Liver (tissue), 9 donors: ENCODE results near the gene TBC1D22B. TPM values are rescaled to one million over a fixed set of nuclear protein-coding genes. Genes with fewer than 3 reads are reported as not detected.

Source experiments
- DNase-seq: peaks from one replicate; pipeline ENCODE4 v3.0.0-alpha.2; 2017; ENCODE audit warnings: low spot score
- H3K27ac ChIP-seq, 2 donors: one replicate each; pipeline ENCODE4 v1.7.0; 2013; ENCODE audit warnings: inconsistent platforms in 2 of 2, low read length in 2 of 2, control low read depth in 1 of 2, low read depth in 1 of 2, mild to moderate bottlenecking in 1 of 2
- H3K27me3 ChIP-seq, 4 donors: one replicate each; pipeline versions ENCODE4 v1.6.1 to v1.7.0; 2013; ENCODE audit warnings: low read length in 3 of 4, inconsistent platforms in 1 of 4, mild to moderate bottlenecking in 1 of 4, moderate library complexity in 1 of 4; ENCODE audit not compliant: control insufficient read depth in 4 of 4, insufficient read depth in 4 of 4
- H3K36me3 ChIP-seq, 4 donors: one replicate each; pipeline versions ENCODE4 v1.6.1 to v1.7.0; 2013; ENCODE audit warnings: low read length in 3 of 4, mild to moderate bottlenecking in 3 of 4, low read depth in 1 of 4, moderate library complexity in 1 of 4; ENCODE audit not compliant: control insufficient read depth in 4 of 4, insufficient read depth in 3 of 4
- H3K4me1 ChIP-seq, 4 donors: one replicate each; pipeline versions ENCODE4 v1.6.1 to v1.7.0; 2013; ENCODE audit warnings: low read length in 3 of 4, mild to moderate bottlenecking in 3 of 4, moderate library complexity in 1 of 4; ENCODE audit not compliant: control insufficient read depth in 4 of 4, insufficient read depth in 4 of 4
- H3K4me3 ChIP-seq, 3 donors: one replicate each; pipeline versions ENCODE4 v1.6.1 to v1.7.0; 2013; ENCODE audit warnings: low read length in 3 of 3, control low read depth in 1 of 3, low read depth in 1 of 3, mild to moderate bottlenecking in 1 of 3
- H3K9ac ChIP-seq, 2 donors: one replicate each; pipeline ENCODE4 v1.7.0; 2013; ENCODE audit warnings: low read length in 2 of 2, mild to moderate bottlenecking in 2 of 2, moderate library complexity in 2 of 2, control low read depth in 1 of 2, low read depth in 1 of 2
- H3K9me3 ChIP-seq, 4 donors: one replicate each; pipeline versions ENCODE4 v1.6.1 to v1.7.0; 2013; ENCODE audit warnings: low read length in 3 of 4; ENCODE audit not compliant: control insufficient read depth in 4 of 4
- EGR1 ChIP-seq, 2 donors: IDR thresholded peaks; 2 replicates each; pipeline ENCODE4 v1.6.1; 2016 to 2018; ENCODE audit warnings: antibody characterized with exemption in 2 of 2, low read depth in 2 of 2
- FOXA1 ChIP-seq: IDR thresholded peaks from 2 replicates; pipeline ENCODE4 v1.6.1; 2016; ENCODE audit warnings: antibody characterized with exemption
- FOXA2 ChIP-seq: IDR thresholded peaks from 2 replicates; pipeline ENCODE4 v1.6.1; 2016; ENCODE audit warnings: antibody characterized with exemption
- GABPA ChIP-seq, 2 donors: IDR thresholded peaks in 1 of 2; conservative IDR thresholded peaks in 1 of 2; 2 replicates each; pipeline ENCODE4 v1.6.1; 2016; ENCODE audit warnings: antibody characterized with exemption in 2 of 2, mild to moderate bottlenecking in 1 of 2, moderate library complexity in 1 of 2
- HNF4A ChIP-seq, 2 donors: conservative IDR thresholded peaks; 2 replicates each; pipeline ENCODE4 v1.6.1; 2016; ENCODE audit warnings: antibody characterized with exemption in 2 of 2, mild to moderate bottlenecking in 2 of 2
- HNF4G ChIP-seq: IDR thresholded peaks from 2 replicates; pipeline ENCODE4 v1.6.1; 2016; ENCODE audit warnings: antibody characterized with exemption
- JUND ChIP-seq, 2 donors: IDR thresholded peaks; 2 replicates each; pipeline ENCODE4 v1.6.1; 2016; ENCODE audit warnings: antibody characterized with exemption in 2 of 2
- NR2F2 ChIP-seq: IDR thresholded peaks from 2 replicates; pipeline ENCODE4 v1.6.1; 2016; ENCODE audit warnings: antibody characterized with exemption
- RAD21 ChIP-seq, 2 donors: IDR thresholded peaks; 2 replicates each; pipeline ENCODE4 v1.6.1; 2016; ENCODE audit warnings: antibody characterized with exemption in 2 of 2, mild to moderate bottlenecking in 2 of 2
- RXRA ChIP-seq, 2 donors: IDR thresholded peaks; 2 replicates each; pipeline ENCODE4 v1.6.1; 2017 to 2018; ENCODE audit warnings: antibody characterized with exemption in 2 of 2, mild to moderate bottlenecking in 1 of 2
- SP1 ChIP-seq: IDR thresholded peaks from 2 replicates; pipeline ENCODE4 v1.6.1; 2018; ENCODE audit warnings: antibody characterized with exemption, mild to moderate bottlenecking
- TAF1 ChIP-seq: conservative IDR thresholded peaks from 2 replicates; pipeline ENCODE4 v1.6.1; 2016; ENCODE audit warnings: antibody characterized with exemption, mild to moderate bottlenecking
- YY1 ChIP-seq: IDR thresholded peaks from 2 replicates; pipeline ENCODE4 v1.6.1; 2016; ENCODE audit warnings: antibody characterized with exemption, mild to moderate bottlenecking
- WGBS: extraction: QIAGEN DNeasy Blood & Tissue Kit; methylation state at CpG from one replicate; pipeline ENCODE4 v1.1.7; 2013; 5-methylcytosine and 5-hydroxymethylcytosine counted together
- polyA plus RNA-seq, 2 donors: library from polyadenylated mRNA; stranded (reverse) in 1 of 2; unstranded in 1 of 2; fragments of 200-250 nt in 1 of 2; fragments of >200 nt in 1 of 2; fragmentation: Nextera tagmentation in 1 of 2; extraction: Ambion mirVana in 1 of 2; gene quantifications; one replicate each; pipeline versions ENCODE4 v1.2.1 to v1.2.3, GENCODE V29; 2013 to 2015
- total RNA-seq, 2 donors: library from RNA; depleted of rRNA; stranded (reverse); fragments of >200 nt; gene quantifications; one replicate each; pipeline ENCODE4 v1.2.3, GENCODE V29; 2014
- TF ChIP-seq, protein P1 (sequence below): IDR thresholded peaks from 2 replicates; pipeline ENCODE4 v1.6.1; 2016; ENCODE audit warnings: antibody characterized with exemption, mild to moderate bottlenecking
- TF ChIP-seq, protein P2 (sequence below): IDR thresholded peaks from 2 replicates; pipeline ENCODE4 v1.6.1; 2016; ENCODE audit warnings: antibody characterized with exemption
- TF ChIP-seq, protein P3 (sequence below): IDR thresholded peaks from 2 replicates; pipeline ENCODE4 v1.6.1; 2016; ENCODE audit warnings: antibody characterized with exemption
- TF ChIP-seq, protein P4 (sequence below): IDR thresholded peaks from 2 replicates; pipeline ENCODE4 v1.6.1; 2016; ENCODE audit warnings: antibody characterized with exemption
- TF ChIP-seq, protein P5 (sequence below): fragments of 150-350 bp; IDR thresholded peaks from 2 replicates; pipeline ENCODE4 v1.5.1; 2017; ENCODE audit warnings: improper control_type of control experiment, low read depth, low read length; ENCODE audit not compliant: missing input control
- donor health status: healthy.
- donor health status: healthy.
- donor health status: healthy.
- donor health status: healthy.
- donor health status: healthy.

The TBC1D22B gene
- total and polyA plus RNA-seq, 4 donors = 1.4 to 10.7 (median 1.9) TPM

DNA sequence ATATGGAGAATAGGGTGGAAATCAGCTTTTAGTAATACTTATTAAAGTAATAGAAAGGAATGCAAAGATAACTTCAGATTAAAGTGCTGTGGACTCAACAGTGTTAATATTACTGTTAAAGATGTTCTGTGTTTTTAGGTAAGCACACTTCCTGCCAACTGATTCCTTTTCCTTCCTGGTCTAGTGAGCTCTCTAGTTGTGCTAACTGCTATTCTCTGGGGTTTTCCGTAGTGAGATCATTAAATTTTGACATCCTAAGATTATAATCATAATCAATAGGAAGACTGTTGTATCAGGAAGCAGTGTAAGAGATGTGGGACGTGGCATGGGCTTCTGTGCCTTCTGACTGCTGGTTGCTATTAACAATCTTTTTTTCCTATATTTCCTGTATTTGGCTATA lies 1.6 kb downstream of the TBC1D22B start (continued):
- TF ChIP-seq, protein P1, sequence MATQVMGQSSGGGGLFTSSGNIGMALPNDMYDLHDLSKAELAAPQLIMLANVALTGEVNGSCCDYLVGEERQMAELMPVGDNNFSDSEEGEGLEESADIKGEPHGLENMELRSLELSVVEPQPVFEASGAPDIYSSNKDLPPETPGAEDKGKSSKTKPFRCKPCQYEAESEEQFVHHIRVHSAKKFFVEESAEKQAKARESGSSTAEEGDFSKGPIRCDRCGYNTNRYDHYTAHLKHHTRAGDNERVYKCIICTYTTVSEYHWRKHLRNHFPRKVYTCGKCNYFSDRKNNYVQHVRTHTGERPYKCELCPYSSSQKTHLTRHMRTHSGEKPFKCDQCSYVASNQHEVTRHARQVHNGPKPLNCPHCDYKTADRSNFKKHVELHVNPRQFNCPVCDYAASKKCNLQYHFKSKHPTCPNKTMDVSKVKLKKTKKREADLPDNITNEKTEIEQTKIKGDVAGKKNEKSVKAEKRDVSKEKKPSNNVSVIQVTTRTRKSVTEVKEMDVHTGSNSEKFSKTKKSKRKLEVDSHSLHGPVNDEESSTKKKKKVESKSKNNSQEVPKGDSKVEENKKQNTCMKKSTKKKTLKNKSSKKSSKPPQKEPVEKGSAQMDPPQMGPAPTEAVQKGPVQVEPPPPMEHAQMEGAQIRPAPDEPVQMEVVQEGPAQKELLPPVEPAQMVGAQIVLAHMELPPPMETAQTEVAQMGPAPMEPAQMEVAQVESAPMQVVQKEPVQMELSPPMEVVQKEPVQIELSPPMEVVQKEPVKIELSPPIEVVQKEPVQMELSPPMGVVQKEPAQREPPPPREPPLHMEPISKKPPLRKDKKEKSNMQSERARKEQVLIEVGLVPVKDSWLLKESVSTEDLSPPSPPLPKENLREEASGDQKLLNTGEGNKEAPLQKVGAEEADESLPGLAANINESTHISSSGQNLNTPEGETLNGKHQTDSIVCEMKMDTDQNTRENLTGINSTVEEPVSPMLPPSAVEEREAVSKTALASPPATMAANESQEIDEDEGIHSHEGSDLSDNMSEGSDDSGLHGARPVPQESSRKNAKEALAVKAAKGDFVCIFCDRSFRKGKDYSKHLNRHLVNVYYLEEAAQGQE = no peak

DNA sequence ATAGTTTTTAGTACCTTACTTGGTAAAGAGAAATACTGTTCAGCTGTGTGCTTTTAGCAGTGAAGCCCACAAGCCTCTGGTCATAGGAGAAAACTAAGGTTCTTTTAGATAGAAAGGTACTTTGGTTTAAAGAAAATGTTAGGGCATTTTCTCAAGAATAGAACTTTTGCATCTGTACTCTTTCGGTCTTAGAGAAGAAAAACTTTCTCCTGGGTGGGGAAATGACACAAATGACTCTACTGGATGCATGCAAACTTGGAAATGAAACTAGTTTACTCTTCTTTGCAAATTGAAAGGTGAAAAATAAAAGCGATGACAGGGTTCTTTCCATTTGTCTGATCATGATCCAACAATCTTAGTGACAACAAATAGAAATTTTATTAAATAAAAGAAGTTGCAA lies 2.5 kb downstream of the TBC1D22B start:
- H3K27ac ChIP-seq = no peak overlapping the region
- peaks cover 0 to 21% (median 10%) of the 10 kb centered on the region in 4 donors for H3K4me1 ChIP-seq
- H3K9ac ChIP-seq = no peak overlapping the region
- H3K9me3 ChIP-seq = no peaks in the 10 kb centered on the region
- no peaks in the 10 kb centered on the region for H3K27me3 ChIP-seq
- no peaks in the 10 kb centered on the region for H3K36me3 ChIP-seq
- TF ChIP-seq RXRA (IDR thresholded peaks at IDR 0.05) = no peak
- TF ChIP-seq GABPA (IDR thresholded peaks at IDR 0.05 in 1 of 2, conservative IDR thresholded peaks at IDR 0.05 in 1 of 2) = no peak
- TF ChIP-seq HNF4G = no peak
- TF ChIP-seq NR2F2 = no peak
- TF ChIP-seq, protein P2, sequence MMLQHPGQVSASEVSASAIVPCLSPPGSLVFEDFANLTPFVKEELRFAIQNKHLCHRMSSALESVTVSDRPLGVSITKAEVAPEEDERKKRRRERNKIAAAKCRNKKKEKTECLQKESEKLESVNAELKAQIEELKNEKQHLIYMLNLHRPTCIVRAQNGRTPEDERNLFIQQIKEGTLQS = no peak
- TF ChIP-seq EGR1 (IDR thresholded peaks at IDR 0.05; ENCODE audit: low read depth in 2 of 2) = no peak
- TF ChIP-seq, protein P3, sequence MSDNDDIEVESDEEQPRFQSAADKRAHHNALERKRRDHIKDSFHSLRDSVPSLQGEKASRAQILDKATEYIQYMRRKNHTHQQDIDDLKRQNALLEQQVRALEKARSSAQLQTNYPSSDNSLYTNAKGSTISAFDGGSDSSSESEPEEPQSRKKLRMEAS = no peak
- DNase-seq = no peak
- no peak overlapping the region for H3K4me3 ChIP-seq
- WGBS = 79% methylated on average over 2 of the region's 2 CpGs

DNA sequence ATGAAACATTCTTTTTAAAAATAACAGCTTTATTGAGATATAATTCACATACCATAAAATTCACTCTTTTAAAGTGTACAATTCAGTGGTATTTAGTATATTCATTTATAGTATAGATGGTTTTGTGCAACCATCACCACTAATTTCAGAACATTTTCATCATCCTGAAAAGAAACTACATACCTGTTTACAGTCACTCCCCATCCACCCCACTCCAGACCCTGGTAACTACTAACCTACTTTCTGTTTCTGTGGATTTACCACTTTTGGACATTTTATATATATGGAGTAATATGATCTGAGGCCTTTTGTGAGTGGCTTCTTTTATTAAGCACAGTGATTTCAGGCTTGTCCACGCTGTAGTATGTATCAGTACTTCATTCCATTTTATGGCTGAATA lies 2.9 kb downstream of the TBC1D22B start:
- H3K4me1 ChIP-seq = peaks cover 0 to 21% (median 10%) of the 10 kb centered on the region in 4 donors

More for the DNA sequence above, 2.9 kb downstream of the TBC1D22B start:
- no peak for DNase-seq
- H3K9ac ChIP-seq = no peak overlapping the region
- H3K27ac ChIP-seq = no peak overlapping the region
- no peaks in the 10 kb centered on the region for H3K36me3 ChIP-seq
- no peaks in the 10 kb centered on the region for H3K9me3 ChIP-seq
- no peak overlapping the region for H3K4me3 ChIP-seq
- H3K27me3 ChIP-seq = no peaks in the 10 kb centered on the region
- 96% methylated on average over 1 of the region's 1 CpG for WGBS
- no peak for TF ChIP-seq FOXA2
- no peak for TF ChIP-seq NR2F2
- TF ChIP-seq, protein P2 = no peak
- no peak for TF ChIP-seq YY1
- TF ChIP-seq RXRA (IDR thresholded peaks at IDR 0.05) = no peak
- no peak for TF ChIP-seq HNF4G
- TF ChIP-seq, protein P4, sequence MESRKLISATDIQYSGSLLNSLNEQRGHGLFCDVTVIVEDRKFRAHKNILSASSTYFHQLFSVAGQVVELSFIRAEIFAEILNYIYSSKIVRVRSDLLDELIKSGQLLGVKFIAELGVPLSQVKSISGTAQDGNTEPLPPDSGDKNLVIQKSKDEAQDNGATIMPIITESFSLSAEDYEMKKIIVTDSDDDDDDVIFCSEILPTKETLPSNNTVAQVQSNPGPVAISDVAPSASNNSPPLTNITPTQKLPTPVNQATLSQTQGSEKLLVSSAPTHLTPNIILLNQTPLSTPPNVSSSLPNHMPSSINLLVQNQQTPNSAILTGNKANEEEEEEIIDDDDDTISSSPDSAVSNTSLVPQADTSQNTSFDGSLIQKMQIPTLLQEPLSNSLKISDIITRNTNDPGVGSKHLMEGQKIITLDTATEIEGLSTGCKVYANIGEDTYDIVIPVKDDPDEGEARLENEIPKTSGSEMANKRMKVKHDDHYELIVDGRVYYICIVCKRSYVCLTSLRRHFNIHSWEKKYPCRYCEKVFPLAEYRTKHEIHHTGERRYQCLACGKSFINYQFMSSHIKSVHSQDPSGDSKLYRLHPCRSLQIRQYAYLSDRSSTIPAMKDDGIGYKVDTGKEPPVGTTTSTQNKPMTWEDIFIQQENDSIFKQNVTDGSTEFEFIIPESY = no peak
- no peak for TF ChIP-seq GABPA (IDR thresholded peaks at IDR 0.05 in 1 of 2, conservative IDR thresholded peaks at IDR 0.05 in 1 of 2)
- TF ChIP-seq, protein P5, sequence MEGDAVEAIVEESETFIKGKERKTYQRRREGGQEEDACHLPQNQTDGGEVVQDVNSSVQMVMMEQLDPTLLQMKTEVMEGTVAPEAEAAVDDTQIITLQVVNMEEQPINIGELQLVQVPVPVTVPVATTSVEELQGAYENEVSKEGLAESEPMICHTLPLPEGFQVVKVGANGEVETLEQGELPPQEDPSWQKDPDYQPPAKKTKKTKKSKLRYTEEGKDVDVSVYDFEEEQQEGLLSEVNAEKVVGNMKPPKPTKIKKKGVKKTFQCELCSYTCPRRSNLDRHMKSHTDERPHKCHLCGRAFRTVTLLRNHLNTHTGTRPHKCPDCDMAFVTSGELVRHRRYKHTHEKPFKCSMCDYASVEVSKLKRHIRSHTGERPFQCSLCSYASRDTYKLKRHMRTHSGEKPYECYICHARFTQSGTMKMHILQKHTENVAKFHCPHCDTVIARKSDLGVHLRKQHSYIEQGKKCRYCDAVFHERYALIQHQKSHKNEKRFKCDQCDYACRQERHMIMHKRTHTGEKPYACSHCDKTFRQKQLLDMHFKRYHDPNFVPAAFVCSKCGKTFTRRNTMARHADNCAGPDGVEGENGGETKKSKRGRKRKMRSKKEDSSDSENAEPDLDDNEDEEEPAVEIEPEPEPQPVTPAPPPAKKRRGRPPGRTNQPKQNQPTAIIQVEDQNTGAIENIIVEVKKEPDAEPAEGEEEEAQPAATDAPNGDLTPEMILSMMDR = no peak
- TF ChIP-seq, protein P1 = no peak
- no peak for TF ChIP-seq JUND (IDR thresholded peaks at IDR 0.05)
- TF ChIP-seq TAF1 = no peak
- no peak for TF ChIP-seq FOXA1
- no peak for TF ChIP-seq EGR1 (IDR thresholded peaks at IDR 0.05; ENCODE audit: low read depth in 2 of 2)
- TF ChIP-seq, protein P3 = no peak
- TF ChIP-seq HNF4A (conservative IDR thresholded peaks at IDR 0.05) = no peak
- TF ChIP-seq SP1 = no peak
- no peak for TF ChIP-seq RAD21 (IDR thresholded peaks at IDR 0.05)
